ENCODE results near the gene COCH.

GRCh38 chr14:30864934-30865333 is 9.4 kb upstream of the COCH start:
- TF ChIP-seq CTCF (IDR thresholded peaks at IDR 0.05; ENCODE audit: low read depth, low read length): no peak
- TF ChIP-seq POLR2A (IDR thresholded peaks at IDR 0.05; ENCODE audit: extremely low read depth, insufficient read length): no peak
- no peak for TF ChIP-seq MAX (IDR thresholded peaks at IDR 0.05; ENCODE audit: low read depth, low read length)

All from NB4 (cell line).